Natural killer cell (primary cell): Measurements from ENCODE around the gene TDRD6. TPM values are rescaled to one million over a fixed set of nuclear protein-coding genes. Genes with fewer than 3 reads are reported as not detected.

Experiments used
- ATAC-seq, 3 donors: fragments of 150-1000 bp in 2 of 3; fragments of 200-7000 bp in 1 of 3; cut with Tn5 transposase; 1 replicate in 1 of 3; 2 replicates in 2 of 3; pipeline ENCODE4 v1.10.0; 2021; ENCODE audit warnings: mild to moderate bottlenecking in 2 of 3, moderate library complexity in 2 of 3
- DNase-seq, 2 donors: peaks; one replicate each; pipeline versions ENCODE4 v3.0.0 to v3.0.0-alpha.2; 2013 to 2021; ENCODE audit warnings: mixed read lengths in 1 of 2
- H3K27ac ChIP-seq: one replicate; pipeline ENCODE4 v1.5.1; 2013; ENCODE audit warnings: mild to moderate bottlenecking, low read length
- H3K27me3 ChIP-seq: one replicate; pipeline ENCODE4 v1.6.1; 2013; ENCODE audit warnings: low read length; ENCODE audit not compliant: control insufficient read depth, insufficient read depth
- H3K36me3 ChIP-seq: one replicate; pipeline ENCODE4 v1.6.1; 2013; ENCODE audit warnings: low read length; ENCODE audit not compliant: control insufficient read depth, insufficient read depth
- H3K4me1 ChIP-seq: one replicate; pipeline ENCODE4 v1.6.1; 2013; ENCODE audit warnings: low read length; ENCODE audit not compliant: control insufficient read depth, insufficient read depth
- H3K4me3 ChIP-seq: one replicate; pipeline ENCODE4 v1.5.1; 2013; ENCODE audit warnings: low read length
- H3K9me3 ChIP-seq: one replicate; pipeline ENCODE4 v1.6.1; 2013; ENCODE audit warnings: low read length; ENCODE audit not compliant: control insufficient read depth, insufficient read depth
- H3K27ac Mint-ChIP-seq, 2 donors: one replicate each; pipeline ENCODE4 v1.8.0; 2022; ENCODE audit warnings: mild to moderate bottlenecking in 2 of 2, mixed read lengths in 2 of 2, moderate library complexity in 1 of 2
- H3K27me3 Mint-ChIP-seq, 2 donors: one replicate each; pipeline ENCODE4 v1.8.0; 2022; ENCODE audit warnings: low read depth in 2 of 2, mixed read lengths in 2 of 2
- H3K36me3 Mint-ChIP-seq: one replicate; pipeline ENCODE4 v1.8.0; 2022; ENCODE audit warnings: mixed read lengths
- H3K4me1 Mint-ChIP-seq, 2 donors: one replicate each; pipeline ENCODE4 v1.8.0; 2022; ENCODE audit warnings: mixed read lengths in 2 of 2
- H3K4me3 Mint-ChIP-seq: one replicate; pipeline ENCODE4 v1.8.0; 2022; ENCODE audit warnings: mild to moderate bottlenecking, moderate library complexity, mixed read lengths
- H3K9me3 Mint-ChIP-seq, 2 donors: one replicate each; pipeline ENCODE4 v1.8.0; 2022; ENCODE audit warnings: mixed read lengths in 2 of 2
- WGBS: methylation state at CpG from one replicate; pipeline ENCODE4 v1.1.7; 2013; ENCODE audit warnings: missing lambda C conversion rate; ENCODE audit not compliant: insufficient coverage; 5-methylcytosine and 5-hydroxymethylcytosine counted together
- intact Hi-C: fragments of 100-400 bp; cut with micrococcal nuclease; formaldehyde crosslinking; loops from one replicate; pipeline ENCODE4 v1.14.2; 2022
- total RNA-seq, 4 donors: library from RNA; stranded (reverse); fragments of 120-200 nt in 1 of 4; gene quantifications; one replicate each; pipeline versions ENCODE4 v1.2.3 to v1.2.4, GENCODE V29; 2013 to 2022
- TF ChIP-seq, protein P1 (sequence below): fragments of 200-600 bp; IDR thresholded peaks from one replicate; pipeline ENCODE4 v1.8.0; 2022; ENCODE audit warnings: antibody characterized with exemption

TDRD6 gene
- total RNA-seq, 3 donors from 2014 or later (not counting 1 experiment from before 2014, with no cell fraction given) = not detected

DNA sequence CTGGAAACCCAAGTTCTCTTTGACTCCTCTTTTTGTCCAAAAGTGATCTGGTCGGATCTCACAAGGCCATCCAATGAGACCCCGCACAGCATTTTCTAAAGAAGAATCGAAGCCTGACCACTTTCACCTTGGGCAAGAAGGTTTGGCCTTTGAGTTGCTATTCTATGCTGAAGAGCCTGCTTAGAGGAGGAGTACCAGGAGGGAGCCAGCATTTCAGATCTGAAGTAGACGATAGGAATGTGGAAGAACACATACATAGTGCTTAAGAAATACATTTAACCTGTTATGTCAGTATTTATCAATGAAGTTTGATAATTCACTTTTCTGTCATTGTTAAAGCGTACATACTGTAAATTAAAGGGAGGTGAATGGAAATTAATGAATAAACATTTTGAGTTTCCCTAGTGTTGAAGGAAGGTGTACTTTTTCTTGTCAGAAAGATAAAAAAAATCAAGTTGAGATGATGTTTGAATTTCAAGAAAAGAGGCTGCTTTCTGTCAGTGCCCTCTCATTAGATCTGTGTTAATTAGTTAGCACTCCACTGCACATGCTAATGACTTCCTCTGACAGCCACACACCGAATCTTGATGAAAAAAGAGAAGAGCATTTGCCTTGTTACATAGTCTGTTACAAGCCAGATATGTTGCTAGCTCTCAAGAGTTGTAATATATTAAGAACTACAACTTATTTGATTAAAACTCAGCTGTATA is 10.9 kb upstream of the TDRD6 start:
- no peak for ATAC-seq
- intact Hi-C loops = no loop called here
- H3K4me3 Mint-ChIP-seq = no peak overlapping the region
- H3K9me3 Mint-ChIP-seq = no peaks in the 10 kb centered on the region
- 94% methylated on average over 5 of the region's 6 CpGs for WGBS
- no peaks in the 10 kb centered on the region for H3K4me1 ChIP-seq
- H3K9me3 ChIP-seq = no peaks in the 10 kb centered on the region
- DNase-seq = no peak
- peaks cover 5 to 24% of the 10 kb centered on the region in 2 donors for H3K27me3 Mint-ChIP-seq
- no peak overlapping the region for H3K4me3 ChIP-seq
- H3K27ac ChIP-seq = no peak overlapping the region
- no peaks in the 10 kb centered on the region for H3K36me3 ChIP-seq
- no peaks in the 10 kb centered on the region for H3K36me3 Mint-ChIP-seq
- TF ChIP-seq, protein P1, sequence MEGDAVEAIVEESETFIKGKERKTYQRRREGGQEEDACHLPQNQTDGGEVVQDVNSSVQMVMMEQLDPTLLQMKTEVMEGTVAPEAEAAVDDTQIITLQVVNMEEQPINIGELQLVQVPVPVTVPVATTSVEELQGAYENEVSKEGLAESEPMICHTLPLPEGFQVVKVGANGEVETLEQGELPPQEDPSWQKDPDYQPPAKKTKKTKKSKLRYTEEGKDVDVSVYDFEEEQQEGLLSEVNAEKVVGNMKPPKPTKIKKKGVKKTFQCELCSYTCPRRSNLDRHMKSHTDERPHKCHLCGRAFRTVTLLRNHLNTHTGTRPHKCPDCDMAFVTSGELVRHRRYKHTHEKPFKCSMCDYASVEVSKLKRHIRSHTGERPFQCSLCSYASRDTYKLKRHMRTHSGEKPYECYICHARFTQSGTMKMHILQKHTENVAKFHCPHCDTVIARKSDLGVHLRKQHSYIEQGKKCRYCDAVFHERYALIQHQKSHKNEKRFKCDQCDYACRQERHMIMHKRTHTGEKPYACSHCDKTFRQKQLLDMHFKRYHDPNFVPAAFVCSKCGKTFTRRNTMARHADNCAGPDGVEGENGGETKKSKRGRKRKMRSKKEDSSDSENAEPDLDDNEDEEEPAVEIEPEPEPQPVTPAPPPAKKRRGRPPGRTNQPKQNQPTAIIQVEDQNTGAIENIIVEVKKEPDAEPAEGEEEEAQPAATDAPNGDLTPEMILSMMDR = no peak
- no peaks in the 10 kb centered on the region for H3K4me1 Mint-ChIP-seq
- H3K27ac Mint-ChIP-seq = no peak overlapping the region
- H3K27me3 ChIP-seq = no peaks in the 10 kb centered on the region

DNA sequence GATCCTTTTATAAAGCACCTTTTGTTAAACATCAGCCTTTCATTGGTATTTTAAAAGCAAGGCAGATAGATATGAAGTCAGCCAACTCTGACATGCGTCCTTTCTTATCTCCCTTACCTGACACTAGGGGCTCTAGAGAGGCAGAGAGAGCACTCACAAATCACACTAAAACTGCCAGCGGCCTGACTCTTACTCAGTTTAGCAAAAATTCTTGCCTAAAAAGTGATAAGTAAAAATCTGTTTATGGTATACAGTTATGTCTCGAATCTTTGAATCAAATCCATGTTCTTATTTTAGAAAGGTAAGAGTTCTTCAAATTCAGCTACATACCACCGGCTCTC is 10.4 kb upstream of the TDRD6 start:
- H3K27me3 ChIP-seq = no peaks in the 10 kb centered on the region
- H3K9me3 ChIP-seq = no peaks in the 10 kb centered on the region
- no peak overlapping the region for H3K27ac Mint-ChIP-seq
- H3K36me3 Mint-ChIP-seq = no peaks in the 10 kb centered on the region
- H3K4me3 ChIP-seq = no peak overlapping the region
- DNase-seq (no peak), ATAC-seq (no peak)
- no peak overlapping the region for H3K4me3 Mint-ChIP-seq
- intact Hi-C loops = no loop called here
- 92% methylated on average over 2 of the region's 4 CpGs for WGBS
- H3K4me1 ChIP-seq = no peaks in the 10 kb centered on the region
- no peaks in the 10 kb centered on the region for H3K36me3 ChIP-seq
- H3K4me1 Mint-ChIP-seq = no peaks in the 10 kb centered on the region
- no peaks in the 10 kb centered on the region for H3K9me3 Mint-ChIP-seq
- TF ChIP-seq, protein P1 = no peak
- H3K27ac ChIP-seq = no peak overlapping the region
- H3K27me3 Mint-ChIP-seq = peaks cover 5 to 24% of the 10 kb centered on the region in 2 donors

DNA sequence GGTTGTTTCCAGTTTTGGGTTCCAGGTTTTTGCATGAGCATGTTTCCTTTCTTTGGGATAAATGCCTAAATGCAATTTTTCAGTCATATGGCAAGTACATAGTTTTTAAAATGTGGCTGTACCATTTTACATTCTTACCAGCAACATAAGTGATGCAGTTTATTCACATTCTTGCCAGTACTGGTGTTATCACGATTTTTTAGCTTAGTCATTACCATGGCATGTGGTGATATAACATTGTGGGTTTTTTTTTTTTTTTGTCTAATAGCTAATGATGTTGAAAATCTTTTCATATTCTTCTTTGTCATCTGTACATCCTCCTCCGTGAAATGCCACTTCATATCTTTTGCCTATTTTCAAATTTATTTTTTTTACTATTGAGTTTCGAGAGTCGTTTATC is 2.9 kb upstream of the TDRD6 start:
- no peak for ATAC-seq
- Mint-ChIP-seq H3K27me3 (peaks cover 13 to 20% of the 10 kb centered on the region in 2 donors), H3K4me3 (no peak overlapping the region), H3K9me3 (no peaks in the 10 kb centered on the region), H3K4me1 (no peaks in the 10 kb centered on the region), H3K27ac (no peak overlapping the region), H3K36me3 (no peaks in the 10 kb centered on the region)
- no peak for DNase-seq
- Histone ChIP-seq H3K27ac (no peak overlapping the region), H3K4me1 (no peaks in the 10 kb centered on the region), H3K27me3 (no peaks in the 10 kb centered on the region), H3K4me3 (no peak overlapping the region), H3K9me3 (no peaks in the 10 kb centered on the region), H3K36me3 (no peaks in the 10 kb centered on the region)
- intact Hi-C loops = no loop called here
- TF ChIP-seq, protein P1 = no peak
- 80% methylated on average over 1 of the region's 4 CpGs for WGBS
